K562 (cell line): Measurements from ENCODE around the gene TNFAIP8L2. TPM values are rescaled to one million over a fixed set of nuclear protein-coding genes. Genes with fewer than 3 reads are reported as not detected.

Source experiments
- BRF2 ChIP-seq: IDR thresholded peaks from 3 replicates; pipeline ENCODE4 v1.6.1; 2011; ENCODE audit warnings: borderline replicate concordance, mild to moderate bottlenecking; ENCODE audit not compliant: insufficient read length, insufficient read depth
- CLOCK ChIP-seq: fragments of 250-450 bp; sonication (Bioruptor Pico); IDR thresholded peaks from 2 replicates; pipeline ENCODE4 v1.4.0; 2020; ENCODE audit warnings: mild to moderate bottlenecking, moderate library complexity, borderline replicate concordance
- FOXJ2 ChIP-seq: fragments of 200-800 bp; sonication (Bioruptor generic); IDR thresholded peaks from 2 replicates; pipeline ENCODE4 v1.6.1; 2016; ENCODE audit warnings: missing genetic modification characterization, missing compliant biosample characterization
- KHSRP ChIP-seq: fragments of 450-650 bp; IDR thresholded peaks from 2 replicates; pipeline ENCODE4 v1.6.1; 2017
- NBN ChIP-seq: fragments of 450-650 bp; IDR thresholded peaks from 2 replicates; pipeline ENCODE4 v1.6.1; 2016; ENCODE audit warnings: low read depth, mild to moderate bottlenecking
- NCOA1 ChIP-seq: fragments of 450-650 bp; IDR thresholded peaks from 2 replicates; pipeline ENCODE4 v1.6.1; 2016; ENCODE audit warnings: low read depth
- POLR2A ChIP-seq: fragments of 450-650 bp; conservative IDR thresholded peaks from 2 replicates; pipeline ENCODE4 v1.6.1; 2016
- PTBP1 ChIP-seq: fragments of 200-400 bp; formaldehyde crosslinking; IDR thresholded peaks from 2 replicates; pipeline ENCODE4 v1.6.1; 2017; ENCODE audit warnings: low read depth, low read length
- PTRF ChIP-seq: fragments of 450-650 bp; IDR thresholded peaks from 2 replicates; pipeline ENCODE4 v1.6.1; 2016; ENCODE audit warnings: mild to moderate bottlenecking, missing genetic modification characterization, missing compliant biosample characterization
- PTTG1 ChIP-seq: fragments of 450-650 bp; IDR thresholded peaks from 2 replicates; pipeline ENCODE4 v1.6.1; 2016; ENCODE audit warnings: low read depth, mild to moderate bottlenecking, missing genetic modification characterization, missing compliant biosample characterization
- SMARCA5 ChIP-seq: fragments of 450-650 bp; IDR thresholded peaks from 2 replicates; pipeline ENCODE4 v1.6.1; 2016
- TAL1 ChIP-seq: fragments of 450-650 bp; IDR thresholded peaks from 2 replicates; pipeline ENCODE4 v1.6.1; 2016; ENCODE audit warnings: mild to moderate bottlenecking
- TCF15 ChIP-seq: fragments of 250-450 bp; sonication (Bioruptor Pico); IDR thresholded peaks from 2 replicates; pipeline ENCODE4 v1.8.0; 2022; ENCODE audit warnings: moderate library complexity, mild to moderate bottlenecking, inconsistent platforms
- ZNF175 ChIP-seq: fragments of 200-800 bp; sonication (Bioruptor generic); IDR thresholded peaks from 2 replicates; pipeline ENCODE4 v1.6.1; 2016; ENCODE audit warnings: low read depth, mild to moderate bottlenecking, missing genetic modification characterization, missing compliant biosample characterization
- ZNF79 ChIP-seq: fragments of 250-450 bp; sonication (Bioruptor Pico); IDR thresholded peaks from 2 replicates; pipeline ENCODE4 v1.4.0; 2020; ENCODE audit warnings: low read depth, mild to moderate bottlenecking, moderate library complexity
- polyA plus RNA-seq, 8 experiments: library from polyadenylated mRNA; depleted of rRNA in 4 of 8; stranded (reverse) in 5 of 8; unstranded in 3 of 8; fragments of >200 nt; fragmentation: Nextera tagmentation in 2 of 8; fragmentation: Illumina TruSeq in 1 of 8; extraction: Ambion mirVana in 2 of 8; extraction: Trizol in 1 of 8; gene quantifications; 2 replicates each; pipeline versions ENCODE4 v1.2.1 to v1.2.3, GENCODE V29; 2011 to 2014; ENCODE audit warnings: inconsistent platforms in 1 of 8, missing spikeins in 1 of 8
- total RNA-seq, 7 experiments: library from RNA; depleted of rRNA in 6 of 7; stranded (reverse); fragments of >200 nt in 6 of 7; fragmentation: Illumina TruSeq in 2 of 7; extraction: Trizol in 2 of 7; gene quantifications; 2 replicates each; pipeline versions ENCODE4 v1.2.1 to v1.2.3, GENCODE V29; 2011 to 2021; ENCODE audit warnings: low replicate concordance in 1 of 7
- TF ChIP-seq, protein P1 (sequence below): IDR thresholded peaks from 2 replicates; pipeline ENCODE4 v1.6.1; 2012; ENCODE audit warnings: low read depth, low read length, improper control_type of control experiment, borderline replicate concordance
- TF ChIP-seq, protein P2 (sequence below): fragments of 450-650 bp; IDR thresholded peaks from 2 replicates; pipeline ENCODE4 v1.6.1; 2018; ENCODE audit not compliant: partially characterized antibody
- TF ChIP-seq, protein P3 (sequence below): fragments of 200-800 bp; sonication (Bioruptor generic); IDR thresholded peaks from 2 replicates; pipeline ENCODE4 v1.6.1; 2017; ENCODE audit warnings: missing genetic modification characterization, missing compliant biosample characterization

TNFAIP8L2 gene
- total and polyA plus RNA-seq, 9 of the 15 experiments (the other 6 are each of a cell fraction or from before 2014, with no cell fraction given) = 0.05 to 1.7 (median 0.52) TPM

DNA sequence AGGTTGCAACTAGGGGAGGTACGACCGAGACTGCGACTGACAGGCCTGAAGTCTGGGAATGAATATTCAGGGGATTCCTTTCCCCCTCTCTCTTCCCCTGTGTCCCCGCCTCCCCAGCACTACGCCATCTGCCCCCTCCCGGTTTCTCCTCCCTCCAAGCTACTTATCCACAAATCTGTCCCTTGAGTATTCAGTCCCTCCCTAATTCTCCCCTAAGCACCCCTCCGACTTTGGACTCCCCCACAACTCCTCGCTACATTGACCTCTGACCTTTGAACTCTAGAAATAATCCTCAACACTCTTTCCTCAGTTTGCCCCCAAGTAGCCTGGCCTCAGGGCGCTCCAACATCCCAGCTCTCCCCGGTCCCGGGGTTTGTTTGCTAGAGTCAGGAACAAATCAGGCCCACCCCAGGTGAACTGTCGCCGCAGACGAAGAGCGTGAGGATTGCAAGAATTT lies 8.9 kb downstream of the TNFAIP8L2 start (continued):
- no peak for TF ChIP-seq CLOCK (CRISPR knock-in tag)
- TF ChIP-seq, protein P1, sequence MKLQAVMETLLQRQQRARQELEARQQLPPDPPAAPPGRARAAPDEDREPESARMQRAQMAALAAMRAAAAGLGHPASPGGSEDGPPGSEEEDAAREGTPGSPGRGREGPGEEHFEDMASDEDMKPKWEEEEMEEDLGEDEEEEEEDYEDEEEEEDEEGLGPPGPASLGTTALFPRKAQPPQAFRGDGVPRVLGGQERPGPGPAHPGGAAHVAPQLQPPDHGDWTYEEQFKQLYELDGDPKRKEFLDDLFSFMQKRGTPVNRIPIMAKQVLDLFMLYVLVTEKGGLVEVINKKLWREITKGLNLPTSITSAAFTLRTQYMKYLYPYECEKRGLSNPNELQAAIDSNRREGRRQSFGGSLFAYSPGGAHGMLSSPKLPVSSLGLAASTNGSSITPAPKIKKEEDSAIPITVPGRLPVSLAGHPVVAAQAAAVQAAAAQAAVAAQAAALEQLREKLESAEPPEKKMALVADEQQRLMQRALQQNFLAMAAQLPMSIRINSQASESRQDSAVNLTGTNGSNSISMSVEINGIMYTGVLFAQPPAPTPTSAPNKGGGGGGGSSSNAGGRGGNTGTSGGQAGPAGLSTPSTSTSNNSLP = no peak
- TF ChIP-seq KHSRP = 0 out of 2 replicates have a peak, but pooled peaks have one; percentile 18
- TF ChIP-seq TCF15 (CRISPR knock-in tag) = no peak
- 0 out of 2 replicates have a peak, but pooled peaks have one; percentile 66 for TF ChIP-seq ZNF79 (CRISPR knock-in tag)
- TF ChIP-seq POLR2A = no peak
- 0 out of 2 replicates have a peak, but pooled peaks have one; percentile 9 for TF ChIP-seq PTTG1 (tag)
- peak; percentile 75 for TF ChIP-seq NBN
- TF ChIP-seq FOXJ2 = peak; percentile 61; the same call in 1 of the 2 replicates
- TF ChIP-seq, protein P2, sequence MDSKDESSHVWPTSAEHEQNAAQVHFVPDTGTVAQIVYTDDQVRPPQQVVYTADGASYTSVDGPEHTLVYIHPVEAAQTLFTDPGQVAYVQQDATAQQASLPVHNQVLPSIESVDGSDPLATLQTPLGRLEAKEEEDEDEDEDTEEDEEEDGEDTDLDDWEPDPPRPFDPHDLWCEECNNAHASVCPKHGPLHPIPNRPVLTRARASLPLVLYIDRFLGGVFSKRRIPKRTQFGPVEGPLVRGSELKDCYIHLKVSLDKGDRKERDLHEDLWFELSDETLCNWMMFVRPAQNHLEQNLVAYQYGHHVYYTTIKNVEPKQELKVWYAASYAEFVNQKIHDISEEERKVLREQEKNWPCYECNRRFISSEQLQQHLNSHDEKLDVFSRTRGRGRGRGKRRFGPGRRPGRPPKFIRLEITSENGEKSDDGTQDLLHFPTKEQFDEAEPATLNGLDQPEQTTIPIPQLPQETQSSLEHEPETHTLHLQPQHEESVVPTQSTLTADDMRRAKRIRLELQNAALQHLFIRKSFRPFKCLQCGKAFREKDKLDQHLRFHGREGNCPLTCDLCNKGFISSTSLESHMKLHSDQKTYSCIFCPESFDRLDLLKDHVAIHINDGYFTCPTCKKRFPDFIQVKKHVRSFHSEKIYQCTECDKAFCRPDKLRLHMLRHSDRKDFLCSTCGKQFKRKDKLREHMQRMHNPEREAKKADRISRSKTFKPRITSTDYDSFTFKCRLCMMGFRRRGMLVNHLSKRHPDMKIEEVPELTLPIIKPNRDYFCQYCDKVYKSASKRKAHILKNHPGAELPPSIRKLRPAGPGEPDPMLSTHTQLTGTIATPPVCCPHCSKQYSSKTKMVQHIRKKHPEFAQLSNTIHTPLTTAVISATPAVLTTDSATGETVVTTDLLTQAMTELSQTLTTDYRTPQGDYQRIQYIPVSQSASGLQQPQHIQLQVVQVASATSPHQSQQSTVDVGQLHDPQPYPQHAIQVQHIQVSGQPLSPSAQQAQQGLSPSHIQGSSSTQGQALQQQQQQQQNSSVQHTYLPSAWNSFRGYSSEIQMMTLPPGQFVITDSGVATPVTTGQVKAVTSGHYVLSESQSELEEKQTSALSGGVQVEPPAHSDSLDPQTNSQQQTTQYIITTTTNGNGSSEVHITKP = peak; percentile 98
- TF ChIP-seq TAL1 = peak; percentile 15; the same call in 1 of the 2 replicates
- TF ChIP-seq, protein P3, sequence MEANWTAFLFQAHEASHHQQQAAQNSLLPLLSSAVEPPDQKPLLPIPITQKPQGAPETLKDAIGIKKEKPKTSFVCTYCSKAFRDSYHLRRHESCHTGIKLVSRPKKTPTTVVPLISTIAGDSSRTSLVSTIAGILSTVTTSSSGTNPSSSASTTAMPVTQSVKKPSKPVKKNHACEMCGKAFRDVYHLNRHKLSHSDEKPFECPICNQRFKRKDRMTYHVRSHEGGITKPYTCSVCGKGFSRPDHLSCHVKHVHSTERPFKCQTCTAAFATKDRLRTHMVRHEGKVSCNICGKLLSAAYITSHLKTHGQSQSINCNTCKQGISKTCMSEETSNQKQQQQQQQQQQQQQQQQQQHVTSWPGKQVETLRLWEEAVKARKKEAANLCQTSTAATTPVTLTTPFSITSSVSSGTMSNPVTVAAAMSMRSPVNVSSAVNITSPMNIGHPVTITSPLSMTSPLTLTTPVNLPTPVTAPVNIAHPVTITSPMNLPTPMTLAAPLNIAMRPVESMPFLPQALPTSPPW (CRISPR knock-in tag) = peak; percentile 56; the same call in 1 of the 2 replicates
- peak; percentile 60 for TF ChIP-seq PTRF
- peak; percentile 78 for TF ChIP-seq ZNF175 (CRISPR knock-in tag)
- peak; percentile 28; the same call in 1 of the 2 replicates for TF ChIP-seq NCOA1
- no peak for TF ChIP-seq BRF2
- peak; percentile 72; the same call in 1 of the 2 replicates for TF ChIP-seq SMARCA5
- no peak for TF ChIP-seq PTBP1
